ENCODE data around the gene CRK.

DNA sequence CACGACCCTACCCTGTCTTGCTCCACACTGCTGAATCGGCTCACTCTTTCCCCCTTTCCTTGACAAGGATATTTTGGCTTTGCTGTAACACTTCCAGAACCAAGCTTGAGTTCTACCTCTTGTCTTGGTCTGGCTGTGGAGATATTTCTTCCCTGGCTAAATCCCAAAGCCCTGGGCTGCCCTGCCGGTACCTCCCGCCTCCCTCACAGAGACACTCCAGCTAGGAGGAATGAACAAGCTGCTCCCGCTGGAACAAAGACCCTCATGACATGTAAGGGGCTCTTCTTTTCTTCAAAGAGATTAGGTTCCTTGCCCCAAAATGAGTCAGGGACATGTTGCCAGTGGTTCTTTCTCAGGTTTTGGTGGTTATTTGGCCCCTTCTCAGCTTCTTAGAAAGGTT, 49.6 kb upstream of the CRK start:
- TF ChIP-seq, protein P1, sequence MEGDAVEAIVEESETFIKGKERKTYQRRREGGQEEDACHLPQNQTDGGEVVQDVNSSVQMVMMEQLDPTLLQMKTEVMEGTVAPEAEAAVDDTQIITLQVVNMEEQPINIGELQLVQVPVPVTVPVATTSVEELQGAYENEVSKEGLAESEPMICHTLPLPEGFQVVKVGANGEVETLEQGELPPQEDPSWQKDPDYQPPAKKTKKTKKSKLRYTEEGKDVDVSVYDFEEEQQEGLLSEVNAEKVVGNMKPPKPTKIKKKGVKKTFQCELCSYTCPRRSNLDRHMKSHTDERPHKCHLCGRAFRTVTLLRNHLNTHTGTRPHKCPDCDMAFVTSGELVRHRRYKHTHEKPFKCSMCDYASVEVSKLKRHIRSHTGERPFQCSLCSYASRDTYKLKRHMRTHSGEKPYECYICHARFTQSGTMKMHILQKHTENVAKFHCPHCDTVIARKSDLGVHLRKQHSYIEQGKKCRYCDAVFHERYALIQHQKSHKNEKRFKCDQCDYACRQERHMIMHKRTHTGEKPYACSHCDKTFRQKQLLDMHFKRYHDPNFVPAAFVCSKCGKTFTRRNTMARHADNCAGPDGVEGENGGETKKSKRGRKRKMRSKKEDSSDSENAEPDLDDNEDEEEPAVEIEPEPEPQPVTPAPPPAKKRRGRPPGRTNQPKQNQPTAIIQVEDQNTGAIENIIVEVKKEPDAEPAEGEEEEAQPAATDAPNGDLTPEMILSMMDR (IDR thresholded peaks at IDR 0.05; ENCODE audit: insufficient read depth, low read depth, low read length): no peak
- no peak for TF ChIP-seq EZH2 (IDR thresholded peaks at IDR 0.05; ENCODE audit: insufficient read depth, low read length)

Data from astrocyte (in vitro differentiated cells and primary cell).